ENCODE measurements around the gene THEMIS.

Gene THEMIS

DNA sequence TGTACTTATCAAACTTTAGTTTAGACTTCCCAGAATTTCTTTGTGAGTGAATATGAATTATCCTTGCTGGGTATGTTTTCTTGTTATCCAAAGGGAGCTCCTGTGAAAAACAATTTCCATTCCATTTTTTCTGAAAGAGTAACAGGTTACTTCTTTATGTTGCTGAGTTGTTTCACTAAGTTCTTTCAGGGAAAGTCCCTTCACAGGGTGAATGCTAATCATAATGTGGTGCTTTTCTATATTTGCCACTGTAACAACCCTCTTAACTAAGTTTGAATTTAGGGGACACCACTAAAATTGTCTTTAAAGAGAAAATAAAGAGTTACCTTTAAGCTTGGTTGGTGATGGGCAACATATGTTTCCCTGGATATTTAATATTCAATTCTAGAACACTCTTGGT lies 79.4 kb downstream of the THEMIS start:
- no peak for TF ChIP-seq POLR2A (IDR thresholded peaks at IDR 0.05; ENCODE audit: low read depth, low read length)
- DNase-seq (ENCODE audit: insufficient read length, low spot score) (no peak), FAIRE-seq (no peak)

DNA sequence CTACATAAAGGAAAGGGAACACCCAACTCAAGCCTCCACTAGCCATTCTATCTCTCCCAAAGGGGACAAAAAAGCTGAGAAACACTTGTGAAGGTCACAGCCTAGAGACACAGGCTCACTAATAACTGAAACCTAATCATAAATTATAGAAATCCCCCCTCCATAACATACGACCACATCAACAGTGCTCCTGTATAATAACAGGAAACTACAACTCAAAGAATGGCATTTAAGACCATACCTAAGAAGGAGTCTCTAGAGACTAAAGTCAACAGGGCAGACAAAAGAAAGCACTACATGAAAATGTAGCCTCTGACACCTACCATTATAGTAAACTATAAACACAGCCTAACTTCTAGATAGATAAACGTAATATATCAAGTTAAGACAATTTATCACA lies 82.7 kb downstream of the THEMIS start:
- no peak for FAIRE-seq
- TF ChIP-seq POLR2A (IDR thresholded peaks at IDR 0.05; ENCODE audit: low read depth, low read length): no peak
- DNase-seq (ENCODE audit: insufficient read length, low spot score): no peak

DNA sequence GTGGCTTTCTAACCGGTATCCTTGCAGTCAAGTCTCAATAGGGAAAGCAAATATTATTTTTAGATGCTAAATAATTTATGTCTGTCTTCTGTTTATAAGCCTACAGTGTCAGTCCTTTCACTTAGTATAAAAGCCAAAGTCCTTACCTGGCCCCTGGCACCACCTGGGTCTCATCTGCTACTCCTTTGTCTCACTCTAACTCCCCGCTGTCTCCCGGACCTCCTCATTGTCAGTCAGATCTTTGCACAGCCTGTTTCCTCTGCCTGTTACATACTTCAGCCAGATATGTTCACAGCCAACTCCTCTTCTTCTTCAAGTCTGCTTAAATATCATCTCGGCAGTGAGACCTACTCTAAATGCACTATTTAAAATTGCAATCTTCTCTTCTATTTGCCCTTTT lies 84.2 kb downstream of the THEMIS start:
- FAIRE-seq (no peak), DNase-seq (ENCODE audit: insufficient read length, low spot score) (no peak)
- TF ChIP-seq POLR2A (IDR thresholded peaks at IDR 0.05; ENCODE audit: low read depth, low read length): no peak

DNA sequence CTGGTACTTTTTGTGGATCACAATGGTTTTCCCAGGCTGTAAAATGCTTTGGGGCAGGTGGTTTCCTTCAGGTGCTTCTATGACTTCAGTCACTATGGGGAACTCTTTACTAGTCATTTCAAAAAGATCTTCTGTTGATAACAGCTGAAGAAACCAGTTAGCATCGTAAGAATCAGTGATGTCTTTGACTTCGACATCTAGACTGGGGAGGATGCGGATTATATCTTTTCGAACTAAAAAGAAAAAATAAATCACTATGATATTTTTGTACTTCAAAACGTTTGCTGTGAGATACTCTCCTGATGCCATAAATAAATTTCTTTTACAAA lies 87.2 kb downstream of the THEMIS start:
- FAIRE-seq (no peak), DNase-seq (ENCODE audit: insufficient read length, low spot score) (no peak)
- no peak for TF ChIP-seq POLR2A (IDR thresholded peaks at IDR 0.05; ENCODE audit: low read depth, low read length)

DNA sequence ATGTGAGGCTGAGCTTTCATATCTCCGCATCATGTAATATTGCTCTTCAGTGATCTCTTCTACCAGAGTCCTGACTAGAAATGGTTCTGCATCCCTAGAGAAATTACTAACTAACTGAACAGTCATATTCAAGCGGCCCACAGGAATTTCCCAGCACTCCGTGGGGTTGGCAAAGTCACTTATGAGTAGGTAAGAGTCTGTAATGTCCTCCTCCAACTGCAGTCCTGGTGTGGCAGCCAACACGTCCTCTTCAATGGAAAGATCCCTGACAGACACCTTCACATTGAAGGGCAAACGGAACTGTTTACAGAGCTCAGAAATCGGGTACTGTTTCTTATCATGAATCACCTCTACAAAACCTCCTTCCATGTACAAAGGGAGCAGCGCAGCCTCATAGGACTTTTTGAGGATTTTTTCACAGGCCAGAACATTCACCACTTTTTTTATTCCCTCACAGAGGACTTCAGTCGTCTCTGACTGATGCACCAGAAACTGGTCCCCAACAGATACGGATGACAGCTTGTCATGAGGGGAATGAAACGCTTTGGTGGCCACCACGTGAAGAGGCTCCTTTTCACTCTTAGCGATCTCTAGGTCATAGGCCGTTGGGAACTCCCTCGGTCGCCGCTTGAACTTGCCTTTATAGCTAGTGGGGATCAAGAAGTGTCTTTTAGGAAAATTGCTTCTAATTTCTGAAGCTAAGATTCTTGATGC lies 87.7 kb downstream of the THEMIS start:
- DNase-seq (ENCODE audit: insufficient read length, low spot score) (no peak), FAIRE-seq (no peak)
- TF ChIP-seq POLR2A (IDR thresholded peaks at IDR 0.05; ENCODE audit: low read depth, low read length): no peak

DNA sequence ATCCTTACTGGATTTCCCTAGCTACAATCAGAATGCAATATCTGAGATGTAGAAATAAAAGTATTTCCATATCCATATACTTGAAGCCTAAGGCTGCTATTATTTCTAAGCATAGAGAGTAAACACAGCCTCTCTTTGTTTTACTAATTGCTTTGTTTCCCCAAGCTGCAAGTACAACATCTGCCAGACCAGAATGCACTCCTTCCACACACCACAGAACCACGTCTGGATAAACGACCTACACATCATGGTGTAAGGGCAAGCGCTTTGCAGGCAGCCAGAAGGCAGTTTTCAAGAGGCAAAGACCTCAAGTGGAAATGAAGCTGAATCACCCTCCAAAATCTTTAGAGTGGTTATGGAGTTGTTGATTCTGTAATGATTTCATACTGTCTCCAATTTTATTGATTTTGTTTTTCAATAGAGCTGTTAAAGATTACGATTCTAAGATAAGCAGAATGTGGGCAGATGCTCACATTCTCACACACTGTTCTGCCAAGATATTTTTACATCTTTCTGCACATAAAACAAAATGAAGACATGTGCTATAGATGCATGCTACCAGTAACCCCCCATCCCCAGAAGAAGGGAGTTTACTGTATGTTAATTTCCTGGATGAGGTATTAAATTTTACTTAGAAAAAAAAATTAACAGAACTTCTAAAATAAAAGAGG lies 88.8 kb downstream of the THEMIS start:
- no peak for FAIRE-seq
- no peak for TF ChIP-seq POLR2A (IDR thresholded peaks at IDR 0.05; ENCODE audit: low read depth, low read length)
- DNase-seq (ENCODE audit: insufficient read length, low spot score): no peak

DNA sequence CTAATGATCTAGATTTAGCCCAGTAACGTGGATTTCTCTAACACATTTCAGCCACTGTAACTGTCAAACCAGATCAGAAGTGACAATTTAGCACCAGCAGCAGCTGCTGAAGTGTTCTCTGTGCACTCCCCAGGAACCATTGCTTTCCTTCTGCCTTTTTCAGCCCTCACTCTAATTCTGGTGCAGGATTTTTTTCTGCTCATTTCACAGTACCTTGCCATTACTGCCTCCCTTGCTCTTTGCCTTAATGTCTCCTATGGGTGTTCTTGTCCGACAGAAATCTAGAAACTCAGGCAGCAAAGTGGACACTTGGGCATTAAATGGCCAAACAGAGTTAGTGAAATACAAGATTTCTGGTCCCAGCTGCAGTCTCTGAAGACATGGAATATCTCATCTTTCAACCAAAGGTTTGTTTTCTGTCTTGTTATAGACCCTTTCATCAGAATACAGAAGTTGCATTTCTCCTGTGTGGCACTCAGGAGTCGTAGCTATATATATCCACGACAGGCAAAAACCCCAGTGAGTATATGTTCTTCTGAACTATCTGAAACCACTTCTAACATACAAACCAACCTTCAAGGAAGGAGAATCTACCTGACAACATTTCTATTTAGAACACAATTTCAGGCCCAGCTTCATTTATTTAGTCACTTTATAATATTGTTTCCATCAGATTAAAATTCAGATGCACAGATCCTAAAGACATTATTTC lies 92.9 kb downstream of the THEMIS start:
- FAIRE-seq (no peak), DNase-seq (ENCODE audit: insufficient read length, low spot score) (no peak)
- TF ChIP-seq POLR2A (IDR thresholded peaks at IDR 0.05; ENCODE audit: low read depth, low read length): no peak

DNA sequence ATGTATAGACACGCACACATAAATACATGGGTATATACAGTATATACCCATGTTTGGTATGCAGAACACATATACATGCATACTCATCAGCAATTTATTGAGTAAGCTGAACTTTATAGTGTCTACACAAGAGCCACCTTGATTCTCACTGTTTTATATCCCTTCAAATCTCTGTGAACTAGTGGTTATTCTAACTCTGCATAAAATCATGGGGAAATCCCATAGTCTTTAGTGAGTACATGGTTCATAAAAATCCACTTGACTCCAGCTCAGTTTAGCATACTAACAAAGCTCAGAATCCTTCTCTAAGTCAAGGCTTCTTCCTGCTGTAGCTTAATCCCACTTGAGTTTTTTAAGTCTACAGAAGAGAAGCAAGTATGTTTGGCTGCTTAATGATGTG lies 104.1 kb downstream of the THEMIS start:
- no peak for FAIRE-seq
- no peak for DNase-seq (ENCODE audit: insufficient read length, low spot score)
- no peak for TF ChIP-seq POLR2A (IDR thresholded peaks at IDR 0.05; ENCODE audit: low read depth, low read length)

DNA sequence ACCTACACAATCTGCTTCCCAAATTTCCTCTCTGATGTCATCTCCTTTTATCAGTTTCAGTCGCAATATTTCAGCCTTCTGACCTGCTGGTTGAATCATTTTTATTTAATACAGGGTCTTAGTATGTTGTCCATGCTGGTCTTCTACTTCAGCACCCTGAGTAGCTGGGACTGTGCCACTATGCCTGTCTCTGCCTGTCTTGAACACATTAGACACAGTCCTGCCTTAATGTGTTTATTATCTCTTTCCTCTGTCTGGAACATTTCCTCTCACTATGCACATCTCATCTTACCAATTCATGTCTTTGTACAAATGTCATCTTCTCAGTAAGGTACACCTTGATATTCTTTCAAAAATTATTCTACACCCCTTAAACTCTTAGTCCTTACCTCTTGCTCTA lies 106.5 kb downstream of the THEMIS start:
- no peak for TF ChIP-seq POLR2A (IDR thresholded peaks at IDR 0.05; ENCODE audit: low read depth, low read length)
- FAIRE-seq (no peak), DNase-seq (ENCODE audit: insufficient read length, low spot score) (no peak)

DNA sequence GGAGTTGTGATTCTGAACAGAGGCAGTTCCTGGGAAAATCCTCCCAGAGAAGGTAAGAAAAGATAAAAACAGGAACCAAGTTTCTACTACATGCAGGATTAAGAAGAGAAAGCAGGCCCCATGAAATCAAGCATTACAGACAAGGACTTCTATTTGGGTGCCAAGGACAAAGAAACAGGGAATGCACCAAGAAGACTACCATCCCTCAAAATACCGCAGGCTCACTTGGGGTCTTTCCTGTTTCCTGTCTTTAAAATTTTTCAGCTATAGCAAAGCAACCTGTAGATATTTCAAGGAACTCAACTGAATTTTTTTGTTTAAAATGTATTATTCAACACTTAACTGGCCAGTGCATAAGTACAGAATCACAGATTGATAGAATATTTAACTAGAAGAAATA lies 107.5 kb downstream of the THEMIS start:
- FAIRE-seq (no peak), DNase-seq (ENCODE audit: insufficient read length, low spot score) (no peak)
- TF ChIP-seq POLR2A (IDR thresholded peaks at IDR 0.05; ENCODE audit: low read depth, low read length): no peak

DNA sequence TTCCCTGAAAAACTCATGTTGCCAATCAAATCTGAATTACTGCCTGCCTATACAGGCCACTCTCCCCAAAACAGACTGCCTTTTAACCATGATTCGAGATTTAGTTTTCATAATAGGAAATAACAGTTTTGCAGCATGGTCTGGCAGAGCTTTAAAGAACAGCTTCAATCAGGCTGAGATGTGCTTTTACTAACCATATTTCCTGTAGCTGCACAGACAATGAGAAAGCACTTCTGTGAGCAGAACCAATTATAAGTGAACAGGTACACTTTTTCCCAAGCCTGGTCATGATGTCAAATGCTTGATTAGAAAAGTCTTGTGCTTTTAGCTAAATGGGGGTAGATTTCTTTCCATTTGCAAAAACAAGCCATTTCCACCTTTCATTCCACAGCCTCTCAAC lies 108.2 kb downstream of the THEMIS start:
- FAIRE-seq: no peak
- DNase-seq (ENCODE audit: insufficient read length, low spot score): no peak
- no peak for TF ChIP-seq POLR2A (IDR thresholded peaks at IDR 0.05; ENCODE audit: low read depth, low read length)

DNA sequence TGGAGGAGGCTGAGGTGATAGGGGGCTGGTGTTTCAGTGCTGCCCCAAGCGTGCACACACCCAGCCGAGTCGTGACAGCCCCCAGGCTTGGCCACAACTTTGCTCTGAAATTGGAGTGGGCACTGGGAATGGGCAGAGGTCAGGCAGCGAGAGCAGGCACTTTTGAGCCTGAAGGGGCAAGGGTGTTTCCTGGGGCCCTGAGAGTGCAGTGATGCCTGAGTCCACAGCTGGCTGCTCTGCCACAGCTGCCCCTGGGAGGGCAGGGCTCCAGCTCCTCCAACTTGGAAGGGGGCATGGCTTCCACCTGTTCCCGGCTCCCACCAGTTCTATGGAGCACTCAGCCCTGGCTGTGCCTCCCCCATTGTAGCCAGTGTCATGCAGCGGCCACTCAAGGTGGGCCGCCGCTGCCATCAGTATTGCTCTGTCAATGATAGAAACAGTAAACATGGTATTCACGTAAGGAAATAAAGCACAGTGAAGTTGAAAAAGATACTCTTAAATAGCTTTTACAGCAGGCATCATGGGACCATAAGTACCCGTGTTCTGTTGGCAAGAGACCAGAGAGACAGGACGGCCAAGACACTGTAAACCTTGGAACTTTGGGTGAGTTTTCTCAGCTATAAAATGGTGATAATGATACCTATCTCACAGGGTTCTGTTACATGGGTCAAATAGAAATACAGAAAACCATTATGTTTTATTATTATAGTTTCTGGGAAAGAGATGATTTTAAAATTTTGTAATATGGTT lies 108.9 kb downstream of the THEMIS start:
- no peak for DNase-seq (ENCODE audit: insufficient read length, low spot score)
- no peak for TF ChIP-seq POLR2A (IDR thresholded peaks at IDR 0.05; ENCODE audit: low read depth, low read length)
- FAIRE-seq: no peak

DNA sequence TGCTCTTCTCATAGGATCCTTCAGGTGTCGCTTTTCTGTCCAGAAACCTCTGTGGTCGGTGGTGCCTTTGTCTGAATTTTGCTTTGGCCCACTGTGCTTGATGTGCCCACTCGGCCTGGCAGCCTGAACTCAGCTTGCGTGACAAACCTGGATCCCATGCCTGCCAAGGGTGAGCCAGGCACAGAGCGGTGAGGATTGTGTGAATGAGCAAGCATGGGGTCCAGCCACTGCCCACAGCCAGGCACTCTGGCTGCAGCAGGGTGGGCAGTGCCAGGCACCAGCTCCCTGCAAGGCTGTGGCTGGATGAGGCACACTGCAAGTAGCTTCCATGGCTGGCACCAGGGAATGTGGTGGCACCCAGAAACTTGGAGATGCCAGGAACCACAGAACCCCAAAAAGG lies 110.3 kb downstream of the THEMIS start:
- TF ChIP-seq POLR2A (IDR thresholded peaks at IDR 0.05; ENCODE audit: low read depth, low read length): no peak
- DNase-seq (ENCODE audit: insufficient read length, low spot score): no peak
- no peak for FAIRE-seq

DNA sequence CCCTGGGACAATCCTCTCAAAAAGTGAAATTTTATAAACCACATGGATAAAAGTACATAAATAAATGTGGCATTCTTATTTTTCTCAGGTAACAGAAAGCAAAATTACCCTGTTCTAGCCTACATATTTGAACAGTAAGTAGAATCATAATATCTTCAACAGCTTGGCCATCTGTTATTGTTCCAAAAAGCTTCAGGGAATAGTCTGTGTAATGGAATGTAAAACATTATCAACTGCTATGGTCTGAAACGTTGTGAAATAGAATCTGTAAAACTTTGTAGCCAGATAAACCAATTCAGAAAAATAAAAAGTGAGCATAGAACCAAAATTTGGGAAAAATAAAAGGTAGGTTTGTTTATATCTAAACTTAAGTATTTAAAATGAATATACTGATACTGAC lies 114.7 kb downstream of the THEMIS start:
- no peak for DNase-seq (ENCODE audit: insufficient read length, low spot score)
- TF ChIP-seq POLR2A (IDR thresholded peaks at IDR 0.05; ENCODE audit: low read depth, low read length): no peak
- no peak for FAIRE-seq

Data from H54 (cell line).